Measurements from ENCODE around the gene CNKSR3. TPM values are rescaled to one million over a fixed set of nuclear protein-coding genes. Genes with fewer than 3 reads are reported as not detected.

Gene CNKSR3
- total RNA-seq, 1 donor from 2014 or later: 0.20 TPM

DNA sequence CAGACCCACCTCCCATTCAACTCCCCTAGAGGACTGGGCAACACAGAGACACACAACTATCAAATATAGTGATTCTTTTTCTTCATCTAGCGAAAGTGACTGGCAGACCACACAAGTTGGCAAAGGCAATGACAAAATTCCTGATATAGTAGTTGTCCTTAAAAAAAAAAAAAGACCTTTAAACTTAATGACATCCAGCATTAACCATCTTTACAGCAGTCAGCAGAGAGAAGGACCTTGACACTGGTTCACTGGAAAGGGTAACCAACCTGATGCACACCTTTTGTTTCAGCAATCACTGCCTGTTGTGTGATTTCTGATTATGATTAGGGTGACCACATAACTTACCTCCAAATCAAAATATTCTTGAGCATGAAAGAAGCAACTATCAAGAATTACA is 1.7 kb upstream of the CNKSR3 start:
- no peak overlapping the region for H3K27ac Mint-ChIP-seq

GRCh38 chr6:154511791-154512190 is 1.3 kb upstream of the CNKSR3 start:
- CTCF ChIA-PET: no interaction called here
- DNase-seq (no peak), ATAC-seq (ENCODE audit: low read depth) (no peak)
- peaks cover 6% of the 10 kb centered on the region for H3K4me1 Mint-ChIP-seq
- no peak overlapping the region for H3K4me3 Mint-ChIP-seq
- no peak overlapping the region for H3K27ac Mint-ChIP-seq
- peaks cover 38% of the 10 kb centered on the region for H3K27me3 Mint-ChIP-seq
- intact Hi-C loops (cut with micrococcal nuclease): no loop called here
- H3K9me3 Mint-ChIP-seq: no peaks in the 10 kb centered on the region
- TF ChIP-seq CTCF (IDR thresholded peaks at IDR 0.05): no peak
- POLR2A ChIA-PET: no interaction called here
- H3K36me3 Mint-ChIP-seq (ENCODE audit: low read depth): no peaks in the 10 kb centered on the region

More for the DNA sequence above, 1.7 kb upstream of the CNKSR3 start:
- TF ChIP-seq CTCF (IDR thresholded peaks at IDR 0.05): no peak
- ATAC-seq (ENCODE audit: low read depth) (no peak), DNase-seq (no peak)
- H3K27me3 Mint-ChIP-seq: peaks cover 36% of the 10 kb centered on the region
- no peaks in the 10 kb centered on the region for H3K36me3 Mint-ChIP-seq (ENCODE audit: low read depth)
- H3K9me3 Mint-ChIP-seq: no peaks in the 10 kb centered on the region
- H3K4me3 Mint-ChIP-seq: no peak overlapping the region
- intact Hi-C loops (cut with micrococcal nuclease): no loop called here
- ChIA-PET CTCF (no interaction called here), POLR2A (no interaction called here)
- peaks cover 6% of the 10 kb centered on the region for H3K4me1 Mint-ChIP-seq

- intact Hi-C loops (cut with micrococcal nuclease): no loop called here
- peaks cover 47% of the 10 kb centered on the region for H3K27me3 Mint-ChIP-seq
- no peak overlapping the region for H3K4me3 Mint-ChIP-seq
- ATAC-seq (ENCODE audit: low read depth): no peak
- CTCF ChIA-PET: no interaction called here
- no peaks in the 10 kb centered on the region for H3K9me3 Mint-ChIP-seq
- H3K36me3 Mint-ChIP-seq (ENCODE audit: low read depth): no peaks in the 10 kb centered on the region
- DNase-seq: no peak
- peaks cover 6% of the 10 kb centered on the region for H3K4me1 Mint-ChIP-seq
- POLR2A ChIA-PET: no interaction called here
- H3K27ac Mint-ChIP-seq: no peak overlapping the region
- no peak for TF ChIP-seq CTCF (IDR thresholded peaks at IDR 0.05)
These were observed 903 bp downstream of the CNKSR3 start for GRCh38 chr6:154509421-154510143.

DNA sequence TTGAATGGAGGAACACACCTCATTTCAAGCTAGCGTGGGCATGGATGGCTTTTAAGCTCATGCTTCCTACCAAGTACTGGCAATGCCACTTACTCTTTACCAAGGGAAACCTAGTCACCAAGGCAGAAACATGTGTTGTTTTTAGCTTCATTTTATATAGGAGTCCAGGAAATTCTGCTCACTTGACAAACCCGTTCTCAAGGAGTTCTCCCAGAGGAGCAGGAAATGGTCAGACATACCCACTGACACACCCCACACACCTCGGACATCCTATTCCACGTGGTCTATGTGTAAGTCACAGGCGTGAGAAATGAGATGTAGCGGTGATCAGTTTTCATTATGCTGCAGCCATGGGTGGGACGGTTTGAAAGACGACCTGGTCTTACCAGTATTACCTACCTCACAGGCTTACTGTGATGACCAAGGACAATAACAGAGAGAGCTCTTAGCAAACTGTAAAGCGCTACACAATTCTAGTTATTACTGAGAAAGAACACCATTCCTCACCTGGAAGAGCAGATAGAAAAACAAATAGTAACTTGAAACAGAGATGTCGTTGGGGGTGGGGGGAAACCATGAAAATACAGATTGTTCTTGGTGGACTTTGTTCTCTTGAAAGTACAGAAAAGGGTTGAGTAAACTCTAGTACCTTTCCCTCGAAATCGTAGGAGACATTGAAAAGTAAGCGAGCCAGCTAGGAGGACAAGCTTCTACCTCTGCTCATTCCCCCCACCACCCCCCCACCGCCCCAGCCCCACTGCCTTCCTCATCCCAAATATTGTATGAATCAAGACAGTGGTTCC is 1.7 kb downstream of the CNKSR3 start:
- ChIA-PET POLR2A (no interaction called here), CTCF (no interaction called here)
- peaks cover 6% of the 10 kb centered on the region for H3K4me1 Mint-ChIP-seq
- no peaks in the 10 kb centered on the region for H3K36me3 Mint-ChIP-seq (ENCODE audit: low read depth)
- no peak for TF ChIP-seq CTCF (IDR thresholded peaks at IDR 0.05)
- intact Hi-C loops (cut with micrococcal nuclease): no loop called here
- DNase-seq: no peak
- ATAC-seq (ENCODE audit: low read depth): no peak
- no peak overlapping the region for H3K27ac Mint-ChIP-seq
- H3K9me3 Mint-ChIP-seq: no peaks in the 10 kb centered on the region
- peaks cover 53% of the 10 kb centered on the region for H3K27me3 Mint-ChIP-seq
- H3K4me3 Mint-ChIP-seq: no peak overlapping the region
